T47D (cell line): Measurements from ENCODE around the gene TRIM52.
"Not testable (repeated sequence)": the region's sequence is repeated elsewhere in the genome, so short reads cannot be mapped to it uniquely, and the experiment has no call there.

Experiments used
- DNase-seq, 2 experiments: peaks; one replicate each; pipeline versions ENCODE4 v3.0.0 to v3.0.0-alpha.2; 2011 to 2012; ENCODE audit warnings: low read depth in 1 of 2, low spot score in 1 of 2
- JUND ChIP-seq: IDR thresholded peaks from 2 replicates; pipeline ENCODE4 v1.6.1; 2012; ENCODE audit warnings: low read depth
- in situ Hi-C: cut with HindIII; loops from 2 replicates; pipeline ENCODE4 v1.10.0; 2016; ENCODE audit warnings: low sequenced_read_pairs, low pct_unique_long_range_greater_than_20kb

Gene TRIM52

GRCh38 chr5:181221105-181221791, 39.7 kb downstream of the TRIM52 start:
- no peak for DNase-seq
- no peak for TF ChIP-seq JUND
- in situ Hi-C loops: no loop called here

GRCh38 chr5:181220178-181220515, 40.8 kb downstream of the TRIM52 start:
- DNase-seq: no peak
- in situ Hi-C loops: no loop called here
- TF ChIP-seq JUND: no peak

GRCh38 chr5:181219262-181220177, 41.4 kb downstream of the TRIM52 start:
- no peak for TF ChIP-seq JUND
- in situ Hi-C loops: no loop called here
- no peak for DNase-seq

- in situ Hi-C loops: no loop called here
- no peak for DNase-seq
- TF ChIP-seq JUND: no peak
Observed at GRCh38 chr5:181218795-181219124, 42.2 kb downstream of the TRIM52 start.

- no peak for TF ChIP-seq JUND
- in situ Hi-C loops: no loop called here
- no peak for DNase-seq
Observed at GRCh38 chr5:181217803-181218062, 43.2 kb downstream of the TRIM52 start.

- peak in 1 of 2 experiments; percentile 60 for DNase-seq
- in situ Hi-C loops: no loop called here
- TF ChIP-seq JUND: no peak
Observed at GRCh38 chr5:181217111-181217802, 43.7 kb downstream of the TRIM52 start.

- no peak for TF ChIP-seq JUND
- peak in 1 of 2 experiments; percentile 73 for DNase-seq
- in situ Hi-C loops: no loop called here
Observed at GRCh38 chr5:181215997-181216989, 44.6 kb downstream of the TRIM52 start.

- DNase-seq, in situ Hi-C loops: not testable (repeated sequence)
Observed at GRCh38 chr5:181214249-181214648, 46.7 kb downstream of the TRIM52 start.

GRCh38 chr5:181212934-181213333, 48.0 kb downstream of the TRIM52 start:
- in situ Hi-C loops: no loop called here
- no peak for DNase-seq
- no peak for TF ChIP-seq JUND

GRCh38 chr5:181212080-181212479, 48.9 kb downstream of the TRIM52 start:
- in situ Hi-C loops: no loop called here
- DNase-seq: no peak
- no peak for TF ChIP-seq JUND

- in situ Hi-C loops: no loop called here
- no peak for TF ChIP-seq JUND
- no peak for DNase-seq
Observed at GRCh38 chr5:181211208-181211607, 49.7 kb downstream of the TRIM52 start.

GRCh38 chr5:181210698-181211097, 50.2 kb downstream of the TRIM52 start:
- DNase-seq, in situ Hi-C loops: not testable (repeated sequence)

- DNase-seq, in situ Hi-C loops: not testable (repeated sequence)
Observed at GRCh38 chr5:181210148-181210547, 50.8 kb downstream of the TRIM52 start.

- DNase-seq, in situ Hi-C loops: not testable (repeated sequence)
Observed at GRCh38 chr5:181209006-181209405, 51.9 kb downstream of the TRIM52 start.
